T-helper 2 cell (primary cell): ENCODE results near the gene ICAM5.
"Not testable (repeated sequence)": the region's sequence is repeated elsewhere in the genome, so short reads cannot be mapped to it uniquely, and the experiment has no call there.

Experiments
- DNase-seq, 5 experiments: peaks; one replicate each; pipeline versions ENCODE4 v3.0.0 to v3.0.0-alpha.2; 2012 to 2022
- total RNA-seq, 2 donors: gene quantifications; one replicate each; lab custom pipeline; 2026; lab: John Stamatoyannopoulos, UW

Gene ICAM5
- 0.62 to 0.67 reads per million in 2 donors for total RNA-seq

GRCh38 chr19:10289836-10290356 lies at the start of gene ICAM5:
ICAM5 (plus strand) TSS chr19:10289952; CDS start chr19:10290044, 92 bp downstream.
- peak in 2 of 5 experiments; percentile 34 to 53 for DNase-seq

- not testable (repeated sequence) for DNase-seq
Measured at GRCh38 chr19:10241826-10242449, 47.8 kb upstream of the ICAM5 start.

- DNase-seq = no peak
Measured at GRCh38 chr19:10243606-10244005, 46.1 kb upstream of the ICAM5 start.

GRCh38 chr19:10245189-10245939 lies 44.4 kb upstream of the ICAM5 start:
- no peak for DNase-seq

- DNase-seq = no peak
Measured at GRCh38 chr19:10246511-10246910, 43.2 kb upstream of the ICAM5 start.

GRCh38 chr19:10251792-10252694 lies 37.7 kb upstream of the ICAM5 start, which contains the start of gene MRPL4:
MRPL4 (plus strand) TSS chr19:10252214; CDS start chr19:10252254, 40 bp downstream.
- DNase-seq = peak; percentile 83 to 99 (median 95)

- DNase-seq = no peak
Measured at GRCh38 chr19:10252707-10253106, 37.0 kb upstream of the ICAM5 start.

GRCh38 chr19:10254244-10254643 lies 35.5 kb upstream of the ICAM5 start:
- no peak for DNase-seq

GRCh38 chr19:10255358-10255757 lies 34.4 kb upstream of the ICAM5 start:
- DNase-seq = no peak

- no peak for DNase-seq
Measured at GRCh38 chr19:10256551-10256950, 33.2 kb upstream of the ICAM5 start.

- no peak for DNase-seq
Measured at GRCh38 chr19:10256970-10257615, 32.7 kb upstream of the ICAM5 start.

- no peak for DNase-seq
Measured at GRCh38 chr19:10258080-10258710, 31.6 kb upstream of the ICAM5 start.

GRCh38 chr19:10259162-10259905 lies 30.4 kb upstream of the ICAM5 start:
- DNase-seq = peak; percentile 60 to 94 (median 84)

- peak in 2 of 5 experiments; percentile 55 to 82 for DNase-seq
Measured at GRCh38 chr19:10260141-10260584, 29.6 kb upstream of the ICAM5 start.

GRCh38 chr19:10262771-10263170 lies 27.0 kb upstream of the ICAM5 start:
- DNase-seq = no peak

- no peak for DNase-seq
Measured at GRCh38 chr19:10266706-10267105, 23.0 kb upstream of the ICAM5 start.

GRCh38 chr19:10268071-10268470 lies 21.7 kb upstream of the ICAM5 start:
- no peak for DNase-seq

- peak; percentile 73 to 90 (median 77) for DNase-seq
Measured at GRCh38 chr19:10269333-10270179, 20.2 kb upstream of the ICAM5 start.

GRCh38 chr19:10270180-10270615 lies 19.6 kb upstream of the ICAM5 start:
- peak in 4 of 5 experiments; percentile 47 to 93 (median 66) for DNase-seq
